Testis (tissue), 3 donors: ENCODE data around the gene TPPP2. TPM values are rescaled to one million over a fixed set of nuclear protein-coding genes. Genes with fewer than 3 reads are reported as not detected.

ENCODE experiments used
- DNase-seq: peaks from one replicate; pipeline ENCODE4 v3.0.0-alpha.2; 2019
- H3K27ac ChIP-seq, 2 donors: fragments of 200-600 bp; sonication (generic); one replicate each; pipeline ENCODE4 v1.5.1; 2019
- H3K27me3 ChIP-seq: fragments of 200-600 bp; sonication (generic); one replicate; pipeline ENCODE4 v1.5.1; 2019
- H3K36me3 ChIP-seq: fragments of 200-600 bp; sonication (generic); one replicate; pipeline ENCODE4 v1.5.1; 2017; ENCODE audit warnings: low read depth; ENCODE audit errors: missing control alignments
- H3K4me1 ChIP-seq: fragments of 200-600 bp; sonication (generic); one replicate; pipeline ENCODE4 v1.5.1; 2019
- H3K4me3 ChIP-seq, 2 donors: fragments of 200-600 bp; sonication (generic); one replicate each; pipeline ENCODE4 v1.5.1; 2017 to 2019
- H3K9me3 ChIP-seq: fragments of 200-600 bp; sonication (generic); one replicate; pipeline ENCODE4 v1.5.1; 2017
- POLR2A ChIP-seq: fragments of 450-650 bp; IDR thresholded peaks from one replicate; pipeline ENCODE4 v1.6.1; 2017; ENCODE audit warnings: antibody characterized with exemption, mild to moderate bottlenecking, moderate library complexity
- WGBS, 2 donors: methylation state at CpG; one replicate each; pipeline ENCODE4 v1.1.5; 2018; 5-methylcytosine and 5-hydroxymethylcytosine counted together
- intact Hi-C: fragments of 100-400 bp; cut with DNase I; formaldehyde crosslinking; loops from one replicate; pipeline ENCODE4 v1.15.1; 2023; ENCODE audit warnings: low total_unique reads
- polyA plus RNA-seq: library from polyadenylated mRNA; stranded (reverse); fragments of 350-450 nt; fragmentation: Illumina TruSeq; extraction: RNeasy Lipid Tissue Mini Kit (QIAGEN cat#74804); gene quantifications from one replicate; pipeline ENCODE4 v1.2.3, GENCODE V29; 2014; ENCODE audit warnings: low read depth, low replicate concordance; ENCODE audit not compliant: insufficient read depth
- total RNA-seq, 2 donors: library from RNA; depleted of rRNA; stranded (reverse); fragments of >200 nt; gene quantifications; one replicate each; pipeline ENCODE4 v1.2.3, GENCODE V29; 2016
- TF ChIP-seq, protein P1 (sequence below), 3 experiments: fragments of 450-650 bp in 2 of 3; fragments of 200-600 bp in 1 of 3; sonication (generic) in 1 of 3; IDR thresholded peaks; one replicate each; pipeline ENCODE4 v1.5.1; 2016 to 2019; ENCODE audit warnings: antibody characterized with exemption in 3 of 3, mild to moderate bottlenecking in 2 of 3, moderate library complexity in 1 of 3

The TPPP2 gene
- total and polyA plus RNA-seq, 3 donors from 2014 or later: 94.3 to 490 (median 201) TPM

- Histone ChIP-seq H3K9me3 (no peaks in the 10 kb centered on the region), H3K36me3 (no peaks in the 10 kb centered on the region), H3K27ac (peak overlapping the region in 1 of 2 donors; percentile 21), H3K4me3 (no peak overlapping the region), H3K4me1 (peaks cover 29% of the 10 kb centered on the region), H3K27me3 (no peaks in the 10 kb centered on the region)
- WGBS, 2 donors: 91 to 92% methylated on average over 7 of the region's 7 CpGs
- no peak for DNase-seq
- TF ChIP-seq POLR2A: no peak
- TF ChIP-seq, protein P1, sequence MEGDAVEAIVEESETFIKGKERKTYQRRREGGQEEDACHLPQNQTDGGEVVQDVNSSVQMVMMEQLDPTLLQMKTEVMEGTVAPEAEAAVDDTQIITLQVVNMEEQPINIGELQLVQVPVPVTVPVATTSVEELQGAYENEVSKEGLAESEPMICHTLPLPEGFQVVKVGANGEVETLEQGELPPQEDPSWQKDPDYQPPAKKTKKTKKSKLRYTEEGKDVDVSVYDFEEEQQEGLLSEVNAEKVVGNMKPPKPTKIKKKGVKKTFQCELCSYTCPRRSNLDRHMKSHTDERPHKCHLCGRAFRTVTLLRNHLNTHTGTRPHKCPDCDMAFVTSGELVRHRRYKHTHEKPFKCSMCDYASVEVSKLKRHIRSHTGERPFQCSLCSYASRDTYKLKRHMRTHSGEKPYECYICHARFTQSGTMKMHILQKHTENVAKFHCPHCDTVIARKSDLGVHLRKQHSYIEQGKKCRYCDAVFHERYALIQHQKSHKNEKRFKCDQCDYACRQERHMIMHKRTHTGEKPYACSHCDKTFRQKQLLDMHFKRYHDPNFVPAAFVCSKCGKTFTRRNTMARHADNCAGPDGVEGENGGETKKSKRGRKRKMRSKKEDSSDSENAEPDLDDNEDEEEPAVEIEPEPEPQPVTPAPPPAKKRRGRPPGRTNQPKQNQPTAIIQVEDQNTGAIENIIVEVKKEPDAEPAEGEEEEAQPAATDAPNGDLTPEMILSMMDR (IDR thresholded peaks at IDR 0.05): no peak
- intact Hi-C loops: no loop called here
These were observed 6.7 kb downstream of the TPPP2 start for GRCh38 chr14:21036751-21037150.

- Histone ChIP-seq H3K9me3 (no peaks in the 10 kb centered on the region), H3K4me1 (peaks cover 29% of the 10 kb centered on the region), H3K4me3 (no peak overlapping the region), H3K27me3 (no peaks in the 10 kb centered on the region), H3K36me3 (no peaks in the 10 kb centered on the region), H3K27ac (peak overlapping the region in 1 of 2 donors; percentile 21)
- intact Hi-C loops: no loop called here
- TF ChIP-seq, protein P1 (IDR thresholded peaks at IDR 0.05): no peak
- TF ChIP-seq POLR2A: no peak
- WGBS, 2 donors: 80 to 86% methylated on average over 3 of the region's 3 CpGs
- no peak for DNase-seq
These were observed 7.1 kb downstream of the TPPP2 start for GRCh38 chr14:21037156-21037555.

- peaks cover 29% of the 10 kb centered on the region for H3K4me1 ChIP-seq
- H3K36me3 ChIP-seq: no peaks in the 10 kb centered on the region
- intact Hi-C loops: no loop called here
- TF ChIP-seq, protein P1 (IDR thresholded peaks at IDR 0.05): no peak
- TF ChIP-seq POLR2A: no peak
- no peak overlapping the region for H3K4me3 ChIP-seq
- WGBS, 2 donors: 44 to 46% methylated on average over 10 of the region's 10 CpGs
- no peaks in the 10 kb centered on the region for H3K27me3 ChIP-seq
- H3K9me3 ChIP-seq: no peaks in the 10 kb centered on the region
- peak; percentile 84 for DNase-seq
- peak overlapping the region in 1 of 2 donors; percentile 64 for H3K27ac ChIP-seq
These were observed 8.7 kb downstream of the TPPP2 start for GRCh38 chr14:21038441-21039422.

GRCh38 chr14:21039585-21040369 lies 9.8 kb downstream of the TPPP2 start:
- Histone ChIP-seq H3K27me3 (no peaks in the 10 kb centered on the region), H3K4me3 (no peak overlapping the region), H3K36me3 (no peaks in the 10 kb centered on the region), H3K9me3 (no peaks in the 10 kb centered on the region), H3K27ac (peak overlapping the region; percentile 0 to 64), H3K4me1 (peaks cover 22% of the 10 kb centered on the region)
- DNase-seq: peak; percentile 60
- intact Hi-C loops: no loop called here
- 45 to 67% methylated on average over 8 of the region's 8 CpGs for WGBS, 2 donors
- TF ChIP-seq POLR2A: no peak
- TF ChIP-seq, protein P1 (IDR thresholded peaks at IDR 0.05): peak; percentile 46 to 56 (median 55)
